Effector memory CD8-positive, alpha-beta T cell (primary cell): ENCODE measurements around the gene PAFAH2.
A peak's percentile ranks its signal among the peaks of the same experiment; 100 is the strongest.

ENCODE experiments used
- ATAC-seq: fragments of 150-1000 bp; cut with Tn5 transposase; replicated peaks from 2 replicates; pipeline ENCODE4 v1.10.0; 2021; ENCODE audit warnings: mild to moderate bottlenecking, moderate library complexity
- DNase-seq, 3 experiments: peaks; one replicate each; pipeline ENCODE4 v3.0.0; 2021
- H3K27ac Mint-ChIP-seq, 2 donors: one replicate each; pipeline ENCODE4 v1.8.0; 2022; ENCODE audit warnings: mild to moderate bottlenecking in 2 of 2, mixed read lengths in 2 of 2, moderate library complexity in 2 of 2
- H3K27me3 Mint-ChIP-seq, 2 donors: one replicate each; pipeline ENCODE4 v1.8.0; 2022; ENCODE audit warnings: mixed read lengths in 2 of 2
- H3K36me3 Mint-ChIP-seq: one replicate; pipeline ENCODE4 v1.8.0; 2022; ENCODE audit warnings: mild to moderate bottlenecking, moderate library complexity, mixed read lengths; ENCODE audit not compliant: insufficient read depth
- H3K4me1 Mint-ChIP-seq, 2 donors: one replicate each; pipeline ENCODE4 v1.8.0; 2022; ENCODE audit warnings: low read depth in 2 of 2, mixed read lengths in 2 of 2
- H3K4me3 Mint-ChIP-seq, 2 donors: one replicate each; pipeline ENCODE4 v1.8.0; 2022; ENCODE audit warnings: mild to moderate bottlenecking in 2 of 2, mixed read lengths in 2 of 2, moderate library complexity in 2 of 2
- H3K9me3 Mint-ChIP-seq, 2 donors: one replicate each; pipeline ENCODE4 v1.8.0; 2022; ENCODE audit warnings: mixed read lengths in 2 of 2

Gene PAFAH2

GRCh38 chr1:26014179-26014578 is 16.3 kb upstream of the PAFAH2 start:
- ATAC-seq (no peak), DNase-seq (no peak)
- Mint-ChIP-seq H3K4me1 (no peaks in the 10 kb centered on the region), H3K27me3 (peaks cover 4 to 10% of the 10 kb centered on the region in 2 donors), H3K27ac (no peak overlapping the region), H3K9me3 (no peaks in the 10 kb centered on the region), H3K4me3 (no peak overlapping the region), H3K36me3 (peaks cover 3% of the 10 kb centered on the region)

GRCh38 chr1:26012864-26013263 is 15.0 kb upstream of the PAFAH2 start:
- no peak for ATAC-seq
- H3K4me1 Mint-ChIP-seq: no peaks in the 10 kb centered on the region
- H3K9me3 Mint-ChIP-seq: no peaks in the 10 kb centered on the region
- peaks cover 4 to 15% of the 10 kb centered on the region in 2 donors for H3K27me3 Mint-ChIP-seq
- no peak overlapping the region for H3K4me3 Mint-ChIP-seq
- DNase-seq: no peak
- H3K27ac Mint-ChIP-seq: no peak overlapping the region
- H3K36me3 Mint-ChIP-seq: peaks cover 3% of the 10 kb centered on the region

- ATAC-seq: no peak
- H3K27me3 Mint-ChIP-seq: peaks cover 15 to 27% of the 10 kb centered on the region in 2 donors
- H3K27ac Mint-ChIP-seq: no peak overlapping the region
- H3K4me3 Mint-ChIP-seq: no peak overlapping the region
- H3K9me3 Mint-ChIP-seq: no peaks in the 10 kb centered on the region
- H3K36me3 Mint-ChIP-seq: peaks cover 3% of the 10 kb centered on the region
- DNase-seq: no peak
- no peaks in the 10 kb centered on the region for H3K4me1 Mint-ChIP-seq
These were observed 13.0 kb upstream of the PAFAH2 start for GRCh38 chr1:26010825-26011224.

- H3K4me1 Mint-ChIP-seq: no peaks in the 10 kb centered on the region
These were observed 12.1 kb upstream of the PAFAH2 start for GRCh38 chr1:26009796-26010447.

GRCh38 chr1:26006710-26007109 is 8.8 kb upstream of the PAFAH2 start:
- no peak for ATAC-seq
- Mint-ChIP-seq H3K27ac (no peak overlapping the region), H3K27me3 (peaks cover 29 to 53% of the 10 kb centered on the region in 2 donors), H3K36me3 (no peaks in the 10 kb centered on the region), H3K4me3 (no peak overlapping the region), H3K9me3 (no peaks in the 10 kb centered on the region), H3K4me1 (no peaks in the 10 kb centered on the region)
- DNase-seq: no peak

More at GRCh38 chr1:26009796-26010447, 12.1 kb upstream of the PAFAH2 start:
- ATAC-seq (no peak), DNase-seq (no peak)
- no peak overlapping the region for H3K27ac Mint-ChIP-seq
- no peaks in the 10 kb centered on the region for H3K9me3 Mint-ChIP-seq
- H3K4me3 Mint-ChIP-seq: no peak overlapping the region
- H3K36me3 Mint-ChIP-seq: peaks cover 3% of the 10 kb centered on the region
- peaks cover 20 to 36% of the 10 kb centered on the region in 2 donors for H3K27me3 Mint-ChIP-seq

GRCh38 chr1:26005434-26006105 is 7.7 kb upstream of the PAFAH2 start:
- no peak for DNase-seq

GRCh38 chr1:26003756-26004155 is 5.9 kb upstream of the PAFAH2 start:
- ATAC-seq: no peak
- Mint-ChIP-seq H3K4me1 (peaks cover 0 to under 1% of the 10 kb centered on the region in 2 donors), H3K27me3 (peaks cover 25 to 38% of the 10 kb centered on the region in 2 donors), H3K36me3 (no peaks in the 10 kb centered on the region), H3K4me3 (no peak overlapping the region), H3K9me3 (no peaks in the 10 kb centered on the region), H3K27ac (no peak overlapping the region)
- no peak for DNase-seq

More at GRCh38 chr1:26005434-26006105, 7.7 kb upstream of the PAFAH2 start:
- H3K36me3 Mint-ChIP-seq: no peaks in the 10 kb centered on the region
- H3K27ac Mint-ChIP-seq: no peak overlapping the region
- no peaks in the 10 kb centered on the region for H3K9me3 Mint-ChIP-seq
- H3K4me1 Mint-ChIP-seq: no peaks in the 10 kb centered on the region
- no peak overlapping the region for H3K4me3 Mint-ChIP-seq
- ATAC-seq: no peak
- peaks cover 29 to 53% of the 10 kb centered on the region in 2 donors for H3K27me3 Mint-ChIP-seq

- peaks cover 25 to 38% of the 10 kb centered on the region in 2 donors for H3K27me3 Mint-ChIP-seq
- no peak overlapping the region for H3K27ac Mint-ChIP-seq
- ATAC-seq (no peak), DNase-seq (no peak)
- H3K4me3 Mint-ChIP-seq: no peak overlapping the region
- no peaks in the 10 kb centered on the region for H3K9me3 Mint-ChIP-seq
- peaks cover 1% of the 10 kb centered on the region for H3K36me3 Mint-ChIP-seq
- H3K4me1 Mint-ChIP-seq: peaks cover 0 to 5% of the 10 kb centered on the region in 2 donors
These were observed 5.4 kb upstream of the PAFAH2 start for GRCh38 chr1:26003262-26003661.

GRCh38 chr1:25999041-25999800 is 1.4 kb upstream of the PAFAH2 start:
- H3K4me1 Mint-ChIP-seq: peaks cover 16% of the 10 kb centered on the region in 2 donors
- no peak for ATAC-seq
- H3K36me3 Mint-ChIP-seq: peaks cover 16% of the 10 kb centered on the region
- peaks cover 2 to 9% of the 10 kb centered on the region in 2 donors for H3K27me3 Mint-ChIP-seq
- no peak overlapping the region for H3K27ac Mint-ChIP-seq
- no peaks in the 10 kb centered on the region for H3K9me3 Mint-ChIP-seq
- H3K4me3 Mint-ChIP-seq: no peak overlapping the region
- no peak for DNase-seq

- Mint-ChIP-seq H3K27me3 (no peaks in the 10 kb centered on the region), H3K4me1 (peaks cover 29 to 32% of the 10 kb centered on the region in 2 donors), H3K27ac (peak overlapping the region; percentile 97 to 99), H3K9me3 (no peaks in the 10 kb centered on the region), H3K36me3 (peaks cover 16% of the 10 kb centered on the region), H3K4me3 (peak overlapping the region; percentile 91 to 97)
- peak in 1 of 3 experiments; percentile 12 for DNase-seq
- peak; percentile 0 for ATAC-seq
These were observed 666 bp downstream of the PAFAH2 start for GRCh38 chr1:25996966-25997827.

- H3K27ac Mint-ChIP-seq: peak overlapping the region in 1 of 2 donors; percentile 27
- peaks cover 48 to 50% of the 10 kb centered on the region in 2 donors for H3K4me1 Mint-ChIP-seq
- ATAC-seq (no peak), DNase-seq (no peak)
- H3K4me3 Mint-ChIP-seq: no peak overlapping the region
- H3K27me3 Mint-ChIP-seq: no peaks in the 10 kb centered on the region
- H3K36me3 Mint-ChIP-seq: peaks cover 26% of the 10 kb centered on the region
- no peaks in the 10 kb centered on the region for H3K9me3 Mint-ChIP-seq
These were observed 3.3 kb downstream of the PAFAH2 start for GRCh38 chr1:25994402-25995150.

GRCh38 chr1:25993197-25993951 is 4.5 kb downstream of the PAFAH2 start:
- peak overlapping the region in 1 of 2 donors; percentile 22 for H3K4me3 Mint-ChIP-seq
- no peaks in the 10 kb centered on the region for H3K27me3 Mint-ChIP-seq
- DNase-seq: no peak
- peaks cover 53 to 62% of the 10 kb centered on the region in 2 donors for H3K4me1 Mint-ChIP-seq
- no peak for ATAC-seq
- peak overlapping the region; percentile 51 to 96 for H3K27ac Mint-ChIP-seq
- H3K36me3 Mint-ChIP-seq: peaks cover 30% of the 10 kb centered on the region
- no peaks in the 10 kb centered on the region for H3K9me3 Mint-ChIP-seq
